T-helper 22 cell (primary cell): ENCODE measurements around the gene ELMO2.

Experiments
- DNase-seq: peaks from one replicate; pipeline ENCODE4 v3.0.0-alpha.2; 2020; ENCODE audit warnings: low read depth

The ELMO2 gene

GRCh38 chr20:46331611-46332361 is 74.6 kb downstream of the ELMO2 start:
- DNase-seq: no peak

- no peak for DNase-seq
Observed at GRCh38 chr20:46330831-46331371, 75.5 kb downstream of the ELMO2 start.

GRCh38 chr20:46330072-46330763 is 76.2 kb downstream of the ELMO2 start:
- DNase-seq: no peak

GRCh38 chr20:46328200-46328882 is 78.1 kb downstream of the ELMO2 start:
- DNase-seq: no peak

GRCh38 chr20:46327557-46327956 is 78.9 kb downstream of the ELMO2 start:
- DNase-seq: no peak

GRCh38 chr20:46325789-46326188 is 80.6 kb downstream of the ELMO2 start:
- DNase-seq: no peak

- no peak for DNase-seq
Observed at GRCh38 chr20:46324960-46325703, 81.3 kb downstream of the ELMO2 start.

- no peak for DNase-seq
Observed at GRCh38 chr20:46324379-46324778, 82.0 kb downstream of the ELMO2 start.

GRCh38 chr20:46323557-46323956 is 82.9 kb downstream of the ELMO2 start:
- no peak for DNase-seq

- DNase-seq: no peak
Observed at GRCh38 chr20:46322641-46323040, 83.8 kb downstream of the ELMO2 start.

GRCh38 chr20:46317685-46318177 is 88.7 kb downstream of the ELMO2 start:
- no peak for DNase-seq

- DNase-seq: no peak
Observed at GRCh38 chr20:46316984-46317684, 89.3 kb downstream of the ELMO2 start.
